HEK293 (cell line): ENCODE results near the gene SNAI1.

ENCODE experiments used
- CTCF ChIA-PET: fragments of 350-600 bp; formaldehyde crosslinking; extraction: SDS; loops from one replicate; lab custom pipeline; 2021; ENCODE audit warnings: antibody characterized with exemption; lab: Yijun Ruan, JAX
- POLR2A ChIA-PET: fragments of 300-600 bp; formaldehyde crosslinking; extraction: SDS; loops from one replicate; lab custom pipeline; 2020; ENCODE audit warnings: antibody characterized with exemption, inconsistent platforms; lab: Yijun Ruan, JAX
- H3K27ac ChIP-seq: fragments of 200-500 bp; sonication (Bioruptor generic); 2 replicates; pipeline ENCODE4 v1.5.1; 2014; ENCODE audit warnings: low read depth, low read length, control low read depth, inconsistent platforms; ENCODE audit errors: extremely low read depth
- H3K36me3 ChIP-seq, 2 experiments: fragments of 200-500 bp in 1 of 2; sonication (Bioruptor generic) in 1 of 2; 1 replicate in 1 of 2; 2 replicates in 1 of 2; pipeline ENCODE4 v1.5.1; 2014 to 2017; ENCODE audit warnings: inconsistent platforms in 2 of 2, low read length in 2 of 2; ENCODE audit not compliant: control insufficient read depth in 2 of 2, insufficient read depth in 1 of 2
- H3K4me1 ChIP-seq: fragments of 200-500 bp; sonication (Bioruptor generic); 2 replicates; pipeline ENCODE4 v1.5.1; 2014; ENCODE audit warnings: mild to moderate bottlenecking, low read length, inconsistent platforms; ENCODE audit not compliant: control insufficient read depth, insufficient read depth
- H3K4me3 ChIP-seq: 2 replicates; pipeline ENCODE4 v1.5.1; 2011; ENCODE audit warnings: low read depth, mild to moderate bottlenecking, control low read depth, low read length, moderate library complexity
- H3K9me3 ChIP-seq: fragments of 200-500 bp; sonication (Bioruptor generic); 2 replicates; pipeline ENCODE4 v1.5.1; 2014; ENCODE audit warnings: low read depth, low read length, inconsistent platforms; ENCODE audit not compliant: control insufficient read depth, insufficient read depth
- GLIS1 ChIP-seq: fragments of 450-650 bp; formaldehyde crosslinking; IDR thresholded peaks from 2 replicates; pipeline ENCODE4 v1.5.1; 2016; ENCODE audit warnings: missing biosample characterization, missing genetic modification characterization
- INSM2 ChIP-seq: fragments of 450-650 bp; formaldehyde crosslinking; IDR thresholded peaks from 2 replicates; pipeline ENCODE4 v1.5.1; 2016; ENCODE audit warnings: missing biosample characterization, missing genetic modification characterization
- MYNN ChIP-seq: fragments of 450-650 bp; formaldehyde crosslinking; IDR thresholded peaks from 2 replicates; pipeline ENCODE4 v1.5.1; 2016; ENCODE audit warnings: missing biosample characterization, missing genetic modification characterization, borderline replicate concordance
- REPIN1 ChIP-seq: fragments of 450-650 bp; formaldehyde crosslinking; IDR thresholded peaks from 2 replicates; pipeline ENCODE4 v1.5.1; 2017; ENCODE audit warnings: missing biosample characterization, missing genetic modification characterization, low read depth
- TRIM28 ChIP-seq: IDR thresholded peaks from 2 replicates; pipeline ENCODE4 v1.6.1; 2011; ENCODE audit warnings: low read length, control low read depth, borderline replicate concordance
- ZBTB26 ChIP-seq: fragments of 450-650 bp; formaldehyde crosslinking; optimal IDR thresholded peaks from 2 replicates; pipeline ENCODE3; 2016; ENCODE audit warnings: missing biosample characterization, mild to moderate bottlenecking, missing genetic modification characterization
- ZBTB49 ChIP-seq: fragments of 450-650 bp; formaldehyde crosslinking; IDR thresholded peaks from 2 replicates; pipeline ENCODE4 v1.5.1; 2016; ENCODE audit warnings: missing biosample characterization, missing genetic modification characterization, low read depth
- ZFHX2 ChIP-seq: fragments of 450-650 bp; formaldehyde crosslinking; conservative IDR thresholded peaks from 2 replicates; pipeline ENCODE4 v1.5.1; 2016; ENCODE audit warnings: missing biosample characterization, missing genetic modification characterization
- ZFP3 ChIP-seq: fragments of 450-650 bp; formaldehyde crosslinking; IDR thresholded peaks from 2 replicates; pipeline ENCODE4 v1.5.1; 2016; ENCODE audit warnings: low read depth, missing biosample characterization, missing genetic modification characterization
- ZNF10 ChIP-seq: fragments of 450-650 bp; formaldehyde crosslinking; IDR thresholded peaks from 2 replicates; pipeline ENCODE4 v1.5.1; 2017; ENCODE audit warnings: missing biosample characterization, missing genetic modification characterization
- ZNF140 ChIP-seq: fragments of 450-650 bp; formaldehyde crosslinking; IDR thresholded peaks from 2 replicates; pipeline ENCODE4 v1.5.1; 2016; ENCODE audit warnings: missing biosample characterization, missing genetic modification characterization
- ZNF24 ChIP-seq: fragments of 450-650 bp; formaldehyde crosslinking; IDR thresholded peaks from 2 replicates; pipeline ENCODE4 v1.5.1; 2016; ENCODE audit warnings: missing biosample characterization, missing genetic modification characterization
- ZNF37A ChIP-seq: fragments of 450-650 bp; IDR thresholded peaks from 2 replicates; pipeline ENCODE4 v1.5.1; 2018; ENCODE audit warnings: missing biosample characterization, missing genetic modification characterization
- ZNF449 ChIP-seq: fragments of 450-650 bp; formaldehyde crosslinking; IDR thresholded peaks from 2 replicates; pipeline ENCODE4 v1.5.1; 2017; ENCODE audit warnings: missing biosample characterization, mild to moderate bottlenecking, missing genetic modification characterization, moderate library complexity
- ZNF473 ChIP-seq: fragments of 450-650 bp; formaldehyde crosslinking; IDR thresholded peaks from 2 replicates; pipeline ENCODE4 v1.5.1; 2017; ENCODE audit warnings: missing biosample characterization, missing genetic modification characterization
- ZNF561 ChIP-seq: fragments of 450-650 bp; IDR thresholded peaks from 2 replicates; pipeline ENCODE4 v1.5.1; 2018; ENCODE audit warnings: missing biosample characterization, missing genetic modification characterization, borderline replicate concordance
- ZNF704 ChIP-seq: fragments of 450-650 bp; formaldehyde crosslinking; IDR thresholded peaks from 2 replicates; pipeline ENCODE4 v1.5.1; 2016; ENCODE audit warnings: missing biosample characterization, missing genetic modification characterization
- ZNF837 ChIP-seq: fragments of 450-650 bp; formaldehyde crosslinking; IDR thresholded peaks from 2 replicates; pipeline ENCODE4 v1.5.1; 2016; ENCODE audit warnings: missing biosample characterization, missing genetic modification characterization

The SNAI1 gene

GRCh38 chr20:49948178-49948577, 34.6 kb upstream of the SNAI1 start:
- no peaks in the 10 kb centered on the region for H3K4me1 ChIP-seq
- TF ChIP-seq ZFP3 (tag by site-specific recombination) (no peak), ZNF704 (tag by site-specific recombination) (no peak), ZNF10 (tag by site-specific recombination) (no peak), ZNF561 (tag by site-specific recombination) (no peak), ZFHX2 (tag by site-specific recombination) (no peak), ZBTB26 (tag by site-specific recombination) (no peak), ZNF37A (tag by site-specific recombination) (no peak), ZNF24 (tag by site-specific recombination) (no peak), ZNF473 (no peak), ZNF140 (tag by site-specific recombination) (no peak), REPIN1 (tag by site-specific recombination) (no peak), MYNN (tag by site-specific recombination) (no peak), ZNF837 (tag by site-specific recombination) (no peak), ZNF449 (tag by site-specific recombination) (no peak), ZBTB49 (no peak), INSM2 (tag by site-specific recombination) (no peak)
- no peak overlapping the region for H3K4me3 ChIP-seq
- H3K36me3 ChIP-seq: peaks cover 37 to 91% of the 10 kb centered on the region in 2 experiments; a peak in 2 of 3 replicates
- H3K9me3 ChIP-seq: no peaks in the 10 kb centered on the region
- ChIA-PET POLR2A (no interaction called here), CTCF (interaction anchor here (1.7 kb wide), 1 partner anchor 17 kb away, joined by 11 read pairs; no protein-coding TSS in a partner anchor)
- no peak overlapping the region for H3K27ac ChIP-seq

- no peak overlapping the region for H3K27ac ChIP-seq
- TF ChIP-seq TRIM28 (no peak), GLIS1 (peak; percentile 46; the same call in 1 of the 2 replicates)
- no peaks in the 10 kb centered on the region for H3K9me3 ChIP-seq
- CTCF ChIA-PET: no interaction called here
- H3K4me1 ChIP-seq: no peaks in the 10 kb centered on the region
- peaks cover 35 to 95% of the 10 kb centered on the region in 2 experiments; a peak in 2 of 3 replicates for H3K36me3 ChIP-seq
- POLR2A ChIA-PET: no interaction called here
- no peak overlapping the region for H3K4me3 ChIP-seq
Observed at GRCh38 chr20:49948809-49949507, 33.8 kb upstream of the SNAI1 start.
